HCT116 (cell line): ENCODE results near the gene OR5K2. TPM values are rescaled to one million over a fixed set of nuclear protein-coding genes. Genes with fewer than 3 reads are reported as not detected.

Source experiments
- ATAC-seq: fragments of 200-7000 bp; cut with Tn5 transposase; 2 replicates; pipeline ENCODE4 v1.9.1; 2020; ENCODE audit warnings: mild to moderate bottlenecking, moderate library complexity
- BruUV-seq: library from RNA; stranded (reverse); fragments of 400-500 nt; replicated peaks from 2 replicates; lab custom pipeline; 2021; lab: Mats Ljungman, UMichigan
- CTCF ChIA-PET: fragments of 300-600 bp; sonication (Branson Sonifier 250); formaldehyde crosslinking; loops from one replicate; lab custom pipeline; 2021; ENCODE audit warnings: antibody characterized with exemption; lab: Charles Lee
- POLR2A ChIA-PET: fragments of 300-600, 350-600 bp; sonication (Branson Sonifier 250); formaldehyde crosslinking; loops from one replicate; lab custom pipeline; 2021; ENCODE audit warnings: antibody characterized with exemption; lab: Charles Lee
- RAD21 ChIA-PET, 2 experiments: fragments of 300-600 bp; sonication (Branson Sonifier 250); formaldehyde crosslinking; loops; one replicate each; lab custom pipeline; 2023; ENCODE audit warnings: low total read pairs in 2 of 2; ENCODE audit not compliant: uncharacterized antibody in 2 of 2, unreplicated experiment in 2 of 2, low non-redundant PET in 1 of 2; lab: Charles Lee
- DNase-seq: peaks from one replicate; pipeline ENCODE4 v3.0.0-alpha.2; 2010; ENCODE audit warnings: low read depth, low spot score
- H2AFZ ChIP-seq: fragments of 200-600 bp; shearing (Covaris generic), sonication (generic); 2 replicates; pipeline ENCODE4 v1.6.1; 2017; ENCODE audit warnings: low read depth, mixed run types, mixed read lengths, antibody characterized with exemption, low read length; ENCODE audit not compliant: poor library complexity, severe bottlenecking
- H3K27ac ChIP-seq: 2 replicates; pipeline ENCODE4 v1.5.1; 2012; ENCODE audit warnings: low read depth, low read length
- H3K27me3 ChIP-seq: fragments of 200-600 bp; sonication (generic); 2 replicates; pipeline ENCODE4 v1.6.1; 2016; ENCODE audit warnings: mixed run types, low read length, mixed read lengths; ENCODE audit not compliant: insufficient read depth
- H3K36me3 ChIP-seq, 2 experiments: fragments of 200-500 bp in 1 of 2; fragments of 200-600 bp in 1 of 2; sonication (Bioruptor generic) in 1 of 2; sonication (generic) in 1 of 2; 2 replicates each; pipeline versions ENCODE4 v1.5.1 to v1.6.1; 2014 to 2016; ENCODE audit warnings: low read length in 2 of 2, inconsistent platforms in 1 of 2, mixed read lengths in 1 of 2, mixed run types in 1 of 2; ENCODE audit not compliant: insufficient read depth in 2 of 2, control insufficient read depth in 1 of 2
- H3K4me1 ChIP-seq, 2 experiments: fragments of 200-600 bp in 1 of 2; sonication (generic) in 1 of 2; 2 replicates each; pipeline versions ENCODE4 v1.5.1 to v1.6.1; 2012 to 2017; ENCODE audit warnings: low read length in 2 of 2, inconsistent platforms in 1 of 2, mild to moderate bottlenecking in 1 of 2, mixed read lengths in 1 of 2, mixed run types in 1 of 2, moderate library complexity in 1 of 2; ENCODE audit not compliant: insufficient read depth in 2 of 2, control insufficient read depth in 1 of 2
- H3K4me2 ChIP-seq: fragments of 200-600 bp; sonication (generic); 2 replicates; pipeline ENCODE4 v1.6.1; 2017; ENCODE audit warnings: mixed run types, low read length, mixed read lengths
- H3K4me3 ChIP-seq, 2 experiments: fragments of 200-600 bp in 1 of 2; sonication (generic) in 1 of 2; replicated peaks in 1 of 2; 2 replicates each; pipeline ENCODE4 v1.5.1; 2011 to 2016; ENCODE audit warnings: low read length in 2 of 2, control low read depth in 1 of 2, low read depth in 1 of 2, mild to moderate bottlenecking in 1 of 2, mixed read lengths in 1 of 2, mixed run types in 1 of 2
- H3K79me2 ChIP-seq: fragments of 200-600 bp; sonication (generic); 2 replicates; pipeline ENCODE4 v1.6.1; 2017; ENCODE audit warnings: mild to moderate bottlenecking, mixed run types, low read length, moderate library complexity, mixed read lengths; ENCODE audit not compliant: insufficient read depth
- H3K9ac ChIP-seq: fragments of 200-600 bp; sonication (generic); 2 replicates; pipeline ENCODE4 v1.6.1; 2016; ENCODE audit warnings: low read length, mixed read lengths
- H3K9me2 ChIP-seq: fragments of 200-600 bp; sonication (generic), shearing (Covaris generic); 2 replicates; pipeline ENCODE4 v1.6.1; 2017; ENCODE audit warnings: mixed run types, mild to moderate bottlenecking, moderate library complexity; ENCODE audit not compliant: insufficient read depth
- H3K9me3 ChIP-seq, 2 experiments: fragments of 200-500 bp in 1 of 2; fragments of 200-600 bp in 1 of 2; sonication (Bioruptor generic) in 1 of 2; sonication (generic) in 1 of 2; 2 replicates each; pipeline ENCODE4 v1.6.1; 2014 to 2017; ENCODE audit warnings: low read length in 2 of 2, mixed read lengths in 2 of 2, inconsistent platforms in 1 of 2, low read depth in 1 of 2, mild to moderate bottlenecking in 1 of 2, mixed run types in 1 of 2, moderate library complexity in 1 of 2; ENCODE audit not compliant: control insufficient read depth in 1 of 2, insufficient read depth in 1 of 2
- H4K20me1 ChIP-seq: fragments of 200-600 bp; sonication (generic), shearing (Covaris generic); 2 replicates; pipeline ENCODE4 v1.6.1; 2017; ENCODE audit warnings: mixed run types, mild to moderate bottlenecking, moderate library complexity; ENCODE audit not compliant: insufficient read depth
- ATF3 ChIP-seq: IDR thresholded peaks from 2 replicates; pipeline ENCODE4 v1.6.1; 2012
- CBX3 ChIP-seq: IDR thresholded peaks from 2 replicates; pipeline ENCODE4 v1.6.1; 2012; ENCODE audit warnings: low read depth
- CEBPB ChIP-seq: IDR thresholded peaks from 2 replicates; pipeline ENCODE4 v1.6.1; 2012; ENCODE audit warnings: low read depth
- EGR1 ChIP-seq: IDR thresholded peaks from 2 replicates; pipeline ENCODE4 v1.6.1; 2012; ENCODE audit warnings: low read depth
- EZH2 ChIP-seq: fragments of 200-600 bp; sonication (generic); IDR thresholded peaks from 2 replicates; pipeline ENCODE4 v1.6.1; 2017; ENCODE audit warnings: antibody characterized with exemption, mixed run types
- EZH2phosphoT487 ChIP-seq: fragments of 200-600 bp; IDR thresholded peaks from 2 replicates; pipeline ENCODE4 v1.6.1; 2018; ENCODE audit warnings: antibody characterized with exemption, borderline replicate concordance
- JUND ChIP-seq: IDR thresholded peaks from 2 replicates; pipeline ENCODE4 v1.6.1; 2012
- MAX ChIP-seq: IDR thresholded peaks from 2 replicates; pipeline ENCODE4 v1.6.1; 2012
- POLR2A ChIP-seq: IDR thresholded peaks from 2 replicates; pipeline ENCODE4 v1.7.0; 2011; ENCODE audit warnings: borderline replicate concordance; ENCODE audit not compliant: insufficient read depth, insufficient read length; ENCODE audit errors: extremely low read depth
- POLR2AphosphoS5 ChIP-seq: IDR thresholded peaks from 2 replicates; pipeline ENCODE4 v1.6.1; 2011; ENCODE audit warnings: mild to moderate bottlenecking, low read depth, low read length, moderate library complexity
- REST ChIP-seq: IDR thresholded peaks from 2 replicates; pipeline ENCODE4 v1.6.1; 2012; ENCODE audit warnings: low read depth
- SP1 ChIP-seq: IDR thresholded peaks from 2 replicates; pipeline ENCODE4 v1.6.1; 2012; ENCODE audit warnings: low read depth
- SRF ChIP-seq: IDR thresholded peaks from 2 replicates; pipeline ENCODE4 v1.6.1; 2012; ENCODE audit warnings: low read depth
- TCF7L2 ChIP-seq: IDR thresholded peaks from 2 replicates; pipeline ENCODE4 v1.7.0; 2011; ENCODE audit warnings: borderline replicate concordance, inconsistent platforms; ENCODE audit not compliant: insufficient read depth, insufficient read length; ENCODE audit errors: extremely low read depth
- YY1 ChIP-seq: IDR thresholded peaks from 2 replicates; pipeline ENCODE4 v1.6.1; 2011; ENCODE audit warnings: low read length, low read depth, moderate library complexity, mild to moderate bottlenecking; ENCODE audit not compliant: insufficient replicate concordance; ENCODE audit errors: extremely low read depth
- ZBTB33 ChIP-seq: IDR thresholded peaks from 2 replicates; pipeline ENCODE4 v1.6.1; 2011; ENCODE audit warnings: mild to moderate bottlenecking, low read length, moderate library complexity; ENCODE audit not compliant: insufficient replicate concordance; ENCODE audit errors: extremely low read depth
- ZNF274 ChIP-seq: fragments of 200-500 bp; sonication (Bioruptor generic); IDR thresholded peaks from 2 replicates; pipeline ENCODE4 v1.6.1; 2014; ENCODE audit warnings: mild to moderate bottlenecking, low read depth, low read length, inconsistent platforms
- intact Hi-C: fragments of 100-400 bp; cut with micrococcal nuclease; formaldehyde crosslinking; loops from 2 replicates; pipeline ENCODE4 v1.10.0; 2022
- total RNA-seq: library from RNA; stranded (reverse); gene quantifications from one replicate; pipeline ENCODE4 v1.2.1, GENCODE V29; 2021; ENCODE audit not compliant: unreplicated experiment

OR5K2 gene
- total RNA-seq, 1 experiment from 2014 or later: not detected

GRCh38 chr3:98482717-98483482, 14.6 kb upstream of the OR5K2 start:
- ATAC-seq (peak; percentile 93), DNase-seq (peak; percentile 67)
- Histone ChIP-seq H3K9me3 (no peaks in the 10 kb centered on the region), H3K4me3 (peak overlapping the region in 1 of 2 experiments; percentile 10; a peak in 1 of 4 replicates), H3K36me3 (no peaks in the 10 kb centered on the region), H3K4me1 (peaks cover 19 to 21% of the 10 kb centered on the region in 2 experiments), H3K79me2 (no peaks in the 10 kb centered on the region), H3K9me2 (no peaks in the 10 kb centered on the region), H4K20me1 (no peaks in the 10 kb centered on the region), H3K27me3 (no peaks in the 10 kb centered on the region), H2AFZ (peak overlapping the region; percentile 85), H3K4me2 (peak overlapping the region; percentile 62), H3K9ac (peak overlapping the region; percentile 34), H3K27ac (peak overlapping the region; percentile 55)
- ChIA-PET CTCF (interaction anchor here (0.9 to 1.4 kb wide), 2 partner anchors 33 to 149 kb away, joined by 3 read pairs; no protein-coding TSS in a partner anchor), RAD21 (interaction anchor here in 1 of 2 experiments (1.3 kb wide), 1 partner anchor 40 kb away, joined by 3 read pairs; the partner anchor contains the start of gene CLDND1), POLR2A (interaction anchor here (0.8 to 3.1 kb wide), 11 partner anchors 17 to 110 kb away, joined by 3 to 12 read pairs (median 3); partner anchors contain the start of genes CLDND1, CPOX and OR5K1)
- TSS peak; percentile 88 for BruUV-seq
- intact Hi-C loops: no loop called here
- TF ChIP-seq CBX3 (peak; percentile 61; the same call in 1 of the 2 replicates), ATF3 (no peak), EGR1 (no peak), CEBPB (0 out of 2 replicates have a peak, but pooled peaks have one; percentile 41), YY1 (peak; percentile 4), SRF (no peak), EZH2 (no peak), TCF7L2 (no peak), POLR2A (no peak), POLR2AphosphoS5 (peak; percentile 52; the same call in 1 of the 2 replicates), ZNF274 (no peak), REST (no peak), SP1 (no peak; the same call in 1 of the 2 replicates), EZH2phosphoT487 (no peak), ZBTB33 (no peak), JUND (peak; percentile 28; the same call in 1 of the 2 replicates), MAX (peak; percentile 70)
